ENCODE results near the gene KIF21B.

KIF21B gene

GRCh38 chr1:200974711-200975110, 48.8 kb downstream of the KIF21B start:
- TF ChIP-seq EP300 (IDR thresholded peaks at IDR 0.05; ENCODE audit: borderline replicate concordance) (no peak), CEBPB (IDR thresholded peaks at IDR 0.05) (no peak), TCF12 (IDR thresholded peaks at IDR 0.05; ENCODE audit: low read depth) (no peak), FOXM1 (IDR thresholded peaks at IDR 0.05; ENCODE audit: borderline replicate concordance, low read depth) (no peak), NFIC (IDR thresholded peaks at IDR 0.05) (no peak), CREB1 (IDR thresholded peaks at IDR 0.05; ENCODE audit: low read depth) (no peak), TAF1 (IDR thresholded peaks at IDR 0.05; ENCODE audit: low read depth) (no peak), ZBTB7A (IDR thresholded peaks at IDR 0.05; ENCODE audit: low read depth) (no peak), TEAD4 (IDR thresholded peaks at IDR 0.05) (no peak), MAX (IDR thresholded peaks at IDR 0.05) (no peak), EGR1 (IDR thresholded peaks at IDR 0.05) (no peak), RAD21 (IDR thresholded peaks at IDR 0.05; ENCODE audit: low read depth) (no peak), YY1 (IDR thresholded peaks at IDR 0.05; ENCODE audit: low read depth) (no peak)
- TF ChIP-seq, protein P1, sequence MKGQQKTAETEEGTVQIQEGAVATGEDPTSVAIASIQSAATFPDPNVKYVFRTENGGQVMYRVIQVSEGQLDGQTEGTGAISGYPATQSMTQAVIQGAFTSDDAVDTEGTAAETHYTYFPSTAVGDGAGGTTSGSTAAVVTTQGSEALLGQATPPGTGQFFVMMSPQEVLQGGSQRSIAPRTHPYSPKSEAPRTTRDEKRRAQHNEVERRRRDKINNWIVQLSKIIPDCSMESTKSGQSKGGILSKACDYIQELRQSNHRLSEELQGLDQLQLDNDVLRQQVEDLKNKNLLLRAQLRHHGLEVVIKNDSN (IDR thresholded peaks at IDR 0.05) = no peak
- TF ChIP-seq, protein P2, sequence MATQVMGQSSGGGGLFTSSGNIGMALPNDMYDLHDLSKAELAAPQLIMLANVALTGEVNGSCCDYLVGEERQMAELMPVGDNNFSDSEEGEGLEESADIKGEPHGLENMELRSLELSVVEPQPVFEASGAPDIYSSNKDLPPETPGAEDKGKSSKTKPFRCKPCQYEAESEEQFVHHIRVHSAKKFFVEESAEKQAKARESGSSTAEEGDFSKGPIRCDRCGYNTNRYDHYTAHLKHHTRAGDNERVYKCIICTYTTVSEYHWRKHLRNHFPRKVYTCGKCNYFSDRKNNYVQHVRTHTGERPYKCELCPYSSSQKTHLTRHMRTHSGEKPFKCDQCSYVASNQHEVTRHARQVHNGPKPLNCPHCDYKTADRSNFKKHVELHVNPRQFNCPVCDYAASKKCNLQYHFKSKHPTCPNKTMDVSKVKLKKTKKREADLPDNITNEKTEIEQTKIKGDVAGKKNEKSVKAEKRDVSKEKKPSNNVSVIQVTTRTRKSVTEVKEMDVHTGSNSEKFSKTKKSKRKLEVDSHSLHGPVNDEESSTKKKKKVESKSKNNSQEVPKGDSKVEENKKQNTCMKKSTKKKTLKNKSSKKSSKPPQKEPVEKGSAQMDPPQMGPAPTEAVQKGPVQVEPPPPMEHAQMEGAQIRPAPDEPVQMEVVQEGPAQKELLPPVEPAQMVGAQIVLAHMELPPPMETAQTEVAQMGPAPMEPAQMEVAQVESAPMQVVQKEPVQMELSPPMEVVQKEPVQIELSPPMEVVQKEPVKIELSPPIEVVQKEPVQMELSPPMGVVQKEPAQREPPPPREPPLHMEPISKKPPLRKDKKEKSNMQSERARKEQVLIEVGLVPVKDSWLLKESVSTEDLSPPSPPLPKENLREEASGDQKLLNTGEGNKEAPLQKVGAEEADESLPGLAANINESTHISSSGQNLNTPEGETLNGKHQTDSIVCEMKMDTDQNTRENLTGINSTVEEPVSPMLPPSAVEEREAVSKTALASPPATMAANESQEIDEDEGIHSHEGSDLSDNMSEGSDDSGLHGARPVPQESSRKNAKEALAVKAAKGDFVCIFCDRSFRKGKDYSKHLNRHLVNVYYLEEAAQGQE (IDR thresholded peaks at IDR 0.05; ENCODE audit: low read depth) = no peak

- TF ChIP-seq TEAD4 (IDR thresholded peaks at IDR 0.05) (no peak), EP300 (IDR thresholded peaks at IDR 0.05; ENCODE audit: borderline replicate concordance) (no peak), ZBTB7A (IDR thresholded peaks at IDR 0.05; ENCODE audit: low read depth) (no peak), MAX (IDR thresholded peaks at IDR 0.05) (no peak), NFIC (IDR thresholded peaks at IDR 0.05) (no peak), YY1 (IDR thresholded peaks at IDR 0.05; ENCODE audit: low read depth) (no peak), TAF1 (IDR thresholded peaks at IDR 0.05; ENCODE audit: low read depth) (no peak), EGR1 (IDR thresholded peaks at IDR 0.05) (no peak), CREB1 (IDR thresholded peaks at IDR 0.05; ENCODE audit: low read depth) (no peak), CEBPB (IDR thresholded peaks at IDR 0.05) (no peak), FOXM1 (IDR thresholded peaks at IDR 0.05; ENCODE audit: borderline replicate concordance, low read depth) (no peak)
- TF ChIP-seq, protein P1 (IDR thresholded peaks at IDR 0.05) = no peak
- TF ChIP-seq, protein P2 (IDR thresholded peaks at IDR 0.05; ENCODE audit: low read depth) = no peak
Measured at GRCh38 chr1:200973937-200974657, 49.4 kb downstream of the KIF21B start.

DNA sequence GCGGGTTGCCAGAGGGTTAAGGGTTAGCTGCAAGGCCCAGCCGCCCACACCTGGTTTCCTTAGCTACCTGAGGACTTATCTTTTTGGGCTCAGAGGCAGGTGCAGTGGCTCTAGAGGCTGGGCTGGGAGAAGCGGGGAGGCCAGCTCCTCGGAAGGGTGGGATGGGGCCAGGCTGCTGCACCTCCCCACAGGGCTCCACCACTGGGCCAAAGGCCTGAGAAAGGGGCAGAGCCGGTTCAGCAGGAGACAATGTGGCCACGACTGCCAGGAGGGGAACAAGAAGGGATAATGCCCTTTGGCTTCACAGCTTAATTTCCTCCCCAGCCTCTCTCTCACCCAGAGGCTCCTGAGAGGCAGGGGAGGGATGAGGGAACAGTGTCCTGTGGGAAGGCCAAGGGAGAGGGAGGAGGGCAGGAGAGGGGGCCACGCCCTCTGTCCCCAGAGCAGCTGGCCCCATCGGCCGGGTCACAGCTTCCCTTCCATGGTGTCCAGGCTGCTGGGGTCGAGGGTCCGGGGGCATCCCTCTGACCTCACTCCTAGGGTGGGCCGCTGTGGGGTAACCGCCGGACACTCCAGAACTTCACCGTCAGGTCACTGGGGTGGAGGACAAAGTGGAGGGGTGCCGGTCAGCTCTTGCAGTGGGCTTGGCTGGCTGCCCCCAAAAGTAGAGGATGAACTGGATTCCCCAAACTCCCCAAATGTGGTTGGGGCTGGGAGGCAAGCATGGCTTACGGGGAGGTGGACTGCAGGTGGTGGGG, 50.4 kb downstream of the KIF21B start:
- TF ChIP-seq RAD21 (IDR thresholded peaks at IDR 0.05; ENCODE audit: low read depth) (no peak), NFIC (IDR thresholded peaks at IDR 0.05) (no peak), TCF12 (IDR thresholded peaks at IDR 0.05; ENCODE audit: low read depth) (no peak), TAF1 (IDR thresholded peaks at IDR 0.05; ENCODE audit: low read depth) (no peak), CREB1 (IDR thresholded peaks at IDR 0.05; ENCODE audit: low read depth) (no peak), CEBPB (IDR thresholded peaks at IDR 0.05) (no peak), FOXM1 (IDR thresholded peaks at IDR 0.05; ENCODE audit: borderline replicate concordance, low read depth) (no peak), ZBTB7A (IDR thresholded peaks at IDR 0.05; ENCODE audit: low read depth) (no peak), YY1 (IDR thresholded peaks at IDR 0.05; ENCODE audit: low read depth) (no peak), EGR1 (IDR thresholded peaks at IDR 0.05) (no peak), EP300 (IDR thresholded peaks at IDR 0.05; ENCODE audit: borderline replicate concordance) (no peak), TEAD4 (IDR thresholded peaks at IDR 0.05) (no peak), MAX (IDR thresholded peaks at IDR 0.05) (no peak)
- TF ChIP-seq, protein P2 (IDR thresholded peaks at IDR 0.05; ENCODE audit: low read depth) = no peak
- TF ChIP-seq, protein P1 (IDR thresholded peaks at IDR 0.05) = no peak
